Lung (tissue), 12 donors: ENCODE results near the gene TPM3. TPM values are rescaled to one million over a fixed set of nuclear protein-coding genes. Genes with fewer than 3 reads are reported as not detected.
A peak's percentile ranks its signal among the peaks of the same experiment; 100 is the strongest.
"Not testable (repeated sequence)": the region's sequence is repeated elsewhere in the genome, so short reads cannot be mapped to it uniquely, and the experiment has no call there.

ENCODE experiments used
- ATAC-seq: fragments of 200-7000 bp; cut with Tn5 transposase; one replicate; pipeline ENCODE4 v1.9.1; 2020; ENCODE audit warnings: moderate number of reproducible peaks; ENCODE audit not compliant: insufficient read depth, low FRiP score
- DNase-seq, 3 donors: peaks; one replicate each; pipeline ENCODE4 v3.0.0-alpha.2; 2013 to 2017
- H3K27ac ChIP-seq, 2 donors: one replicate each; pipeline ENCODE4 v1.5.1; 2013; ENCODE audit warnings: mild to moderate bottlenecking in 2 of 2, moderate library complexity in 2 of 2, control low read depth in 1 of 2, inconsistent platforms in 1 of 2, low read depth in 1 of 2, low read length in 1 of 2
- H3K27me3 ChIP-seq, 3 donors: one replicate each; pipeline ENCODE4 v1.5.1; 2013; ENCODE audit warnings: low read length in 2 of 3; ENCODE audit not compliant: control insufficient read depth in 3 of 3, insufficient read depth in 3 of 3
- H3K36me3 ChIP-seq, 4 donors: one replicate each; pipeline ENCODE4 v1.5.1; 2013; ENCODE audit warnings: low read length in 4 of 4, mild to moderate bottlenecking in 1 of 4, moderate library complexity in 1 of 4; ENCODE audit not compliant: control insufficient read depth in 4 of 4, insufficient read depth in 4 of 4
- H3K4me1 ChIP-seq, 5 donors: one replicate each; pipeline ENCODE4 v1.5.1; 2013; ENCODE audit warnings: low read length in 5 of 5, mild to moderate bottlenecking in 2 of 5, moderate library complexity in 1 of 5; ENCODE audit not compliant: control insufficient read depth in 5 of 5, insufficient read depth in 5 of 5
- H3K4me3 ChIP-seq: one replicate; pipeline ENCODE4 v1.5.1; 2013; ENCODE audit warnings: mild to moderate bottlenecking, control low read depth, moderate library complexity
- H3K9ac ChIP-seq, 2 donors: one replicate each; pipeline ENCODE4 v1.5.1; 2013; ENCODE audit warnings: low read length in 2 of 2, control low read depth in 1 of 2; ENCODE audit not compliant: insufficient read depth in 1 of 2
- H3K9me3 ChIP-seq, 4 donors: one replicate each; pipeline ENCODE4 v1.5.1; 2013; ENCODE audit warnings: low read length in 3 of 4, mild to moderate bottlenecking in 1 of 4, moderate library complexity in 1 of 4; ENCODE audit not compliant: control insufficient read depth in 4 of 4, insufficient read depth in 3 of 4
- WGBS, 2 donors: extraction: QIAGEN DNeasy Blood & Tissue Kit; methylation state at CpG; one replicate each; pipeline ENCODE4 v1.1.7; 2013; 5-methylcytosine and 5-hydroxymethylcytosine counted together
- polyA plus RNA-seq, 2 donors: library from polyadenylated mRNA; stranded (reverse); fragments of 200-250 nt; gene quantifications; one replicate each; pipeline ENCODE4 v1.2.1, GENCODE V29; 2013
- total RNA-seq, 2 donors: library from RNA; depleted of rRNA in 1 of 2; stranded (reverse); fragments of >200 nt in 1 of 2; gene quantifications; one replicate each; pipeline ENCODE4 v1.2.1, GENCODE V29; 2014 to 2021
- TF ChIP-seq, protein P1 (sequence below): IDR thresholded peaks from 2 replicates; pipeline ENCODE4 v1.5.1; 2012; ENCODE audit warnings: mild to moderate bottlenecking; ENCODE audit errors: control extremely low read depth, extremely low read depth
- donor health status: control.
- donor health status: control.
- donor health status: Bipolar disorder and iron deficiency.
- donor health status: healthy.
- donor health status: DM: yes; HTN: yes; CAD: no.

TPM3 gene
- total and polyA plus RNA-seq, 4 donors = 164 to 482 (median 306) TPM

- Histone ChIP-seq H3K4me1 (no peaks in the 10 kb centered on the region), H3K9ac (no peak overlapping the region), H3K36me3 (peaks cover 29 to 56% (median 36%) of the 10 kb centered on the region in 4 donors), H3K27ac (no peak overlapping the region), H3K27me3 (no peaks in the 10 kb centered on the region), H3K9me3 (no peaks in the 10 kb centered on the region), H3K4me3 (no peak overlapping the region)
- ATAC-seq (no peak), DNase-seq (no peak)
- WGBS, 2 donors = 77 to 89% methylated on average over 5 of the region's 5 CpGs
- TF ChIP-seq, protein P1, sequence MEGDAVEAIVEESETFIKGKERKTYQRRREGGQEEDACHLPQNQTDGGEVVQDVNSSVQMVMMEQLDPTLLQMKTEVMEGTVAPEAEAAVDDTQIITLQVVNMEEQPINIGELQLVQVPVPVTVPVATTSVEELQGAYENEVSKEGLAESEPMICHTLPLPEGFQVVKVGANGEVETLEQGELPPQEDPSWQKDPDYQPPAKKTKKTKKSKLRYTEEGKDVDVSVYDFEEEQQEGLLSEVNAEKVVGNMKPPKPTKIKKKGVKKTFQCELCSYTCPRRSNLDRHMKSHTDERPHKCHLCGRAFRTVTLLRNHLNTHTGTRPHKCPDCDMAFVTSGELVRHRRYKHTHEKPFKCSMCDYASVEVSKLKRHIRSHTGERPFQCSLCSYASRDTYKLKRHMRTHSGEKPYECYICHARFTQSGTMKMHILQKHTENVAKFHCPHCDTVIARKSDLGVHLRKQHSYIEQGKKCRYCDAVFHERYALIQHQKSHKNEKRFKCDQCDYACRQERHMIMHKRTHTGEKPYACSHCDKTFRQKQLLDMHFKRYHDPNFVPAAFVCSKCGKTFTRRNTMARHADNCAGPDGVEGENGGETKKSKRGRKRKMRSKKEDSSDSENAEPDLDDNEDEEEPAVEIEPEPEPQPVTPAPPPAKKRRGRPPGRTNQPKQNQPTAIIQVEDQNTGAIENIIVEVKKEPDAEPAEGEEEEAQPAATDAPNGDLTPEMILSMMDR = no peak
These were observed 16.9 kb upstream of the TPM3 start for GRCh38 chr1:154208677-154209388.

GRCh38 chr1:154207262-154207661 lies 15.4 kb upstream of the TPM3 start:
- no peaks in the 10 kb centered on the region for H3K27me3 ChIP-seq
- no peaks in the 10 kb centered on the region for H3K4me1 ChIP-seq
- peaks cover 20 to 45% (median 26%) of the 10 kb centered on the region in 4 donors for H3K36me3 ChIP-seq
- ATAC-seq = no peak
- no peak overlapping the region for H3K4me3 ChIP-seq
- TF ChIP-seq, protein P1 = no peak
- no peaks in the 10 kb centered on the region for H3K9me3 ChIP-seq
- DNase-seq = peak in 1 of 3 donors; percentile 16
- no peak overlapping the region for H3K27ac ChIP-seq
- H3K9ac ChIP-seq = no peak overlapping the region
- WGBS, 2 donors = 75 to 89% methylated on average over 9 of the region's 9 CpGs

DNA sequence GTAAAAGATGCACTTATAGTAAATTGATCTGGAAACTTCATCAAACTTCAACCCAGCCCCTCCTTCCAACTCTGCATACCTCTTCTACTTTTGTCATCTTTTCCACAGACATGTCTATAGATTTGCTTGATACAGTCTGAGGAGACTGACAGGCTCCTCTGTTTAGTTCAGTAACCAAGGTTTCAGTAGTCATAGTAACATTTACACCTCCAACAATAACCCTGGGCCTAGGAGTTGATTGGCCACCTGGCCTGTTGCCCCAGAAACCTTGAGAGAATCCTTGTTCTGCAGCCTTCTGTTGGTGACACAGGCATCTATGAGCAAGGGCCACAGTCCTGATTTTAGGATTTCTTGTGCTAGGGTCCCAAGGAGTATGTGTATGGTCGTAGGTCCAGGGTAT lies 14.3 kb upstream of the TPM3 start, which contains the start of gene CFAP141:
TSS of gene CFAP141 (minus strand) at position 138 of the 400 bp plus-strand sequence. CDS start at position 112, 26 bp downstream.
- Histone ChIP-seq H3K36me3 (peaks cover 16 to 37% (median 21%) of the 10 kb centered on the region in 4 donors), H3K4me3 (no peak within 1 kb of the TSS), H3K9ac (no peak within 1 kb of the TSS), H3K27ac (no peak within 1 kb of the TSS), H3K4me1 (no peaks in the 10 kb centered on the region), H3K27me3 (no peaks in the 10 kb centered on the region), H3K9me3 (no peaks in the 10 kb centered on the region)
- 93 to 94% methylated on average over 1 of the region's 1 CpG for WGBS, 2 donors
- DNase-seq (peak in 2 of 3 donors; percentile 10 to 29), ATAC-seq (no peak)
- TF ChIP-seq, protein P1 = no peak

DNA sequence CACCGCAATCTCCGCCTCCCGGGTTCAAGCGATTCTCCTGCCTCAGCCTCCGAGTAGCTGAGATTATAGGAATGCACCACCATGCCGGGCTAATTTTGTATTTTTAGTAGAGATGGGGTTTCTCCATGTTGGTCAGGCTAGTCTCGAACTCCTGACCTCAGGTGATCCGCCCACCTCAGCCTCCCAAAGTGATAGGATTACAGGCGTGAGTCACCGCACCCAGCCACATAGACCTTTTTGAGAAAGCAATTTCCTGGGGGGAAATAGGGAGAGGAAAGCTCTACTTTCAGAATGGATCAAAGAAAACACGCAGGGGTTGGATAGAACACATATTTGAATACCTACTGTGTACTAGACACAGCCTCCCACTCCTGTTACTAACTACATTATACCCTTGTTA lies 13.9 kb upstream of the TPM3 start:
- not testable (repeated sequence) for H3K4me1 ChIP-seq, H3K9ac ChIP-seq, ATAC-seq, H3K9me3 ChIP-seq, DNase-seq, H3K27ac ChIP-seq, H3K27me3 ChIP-seq, H3K4me3 ChIP-seq
- 92 to 96% methylated on average over 11 of the region's 11 CpGs for WGBS, 2 donors
- peaks cover 16 to 35% (median 21%) of the 10 kb centered on the region in 4 donors for H3K36me3 ChIP-seq
